HL-60/S4 (cell line): ENCODE data around the gene IQSEC3.

Source experiments
- in situ Hi-C: fragments of 300-500 bp; cut with MboI; formaldehyde crosslinking; loops from 2 replicates; pipeline ENCODE4 v1.14.3; 2022; ENCODE audit warnings: low sequenced_read_pairs

IQSEC3 gene

DNA sequence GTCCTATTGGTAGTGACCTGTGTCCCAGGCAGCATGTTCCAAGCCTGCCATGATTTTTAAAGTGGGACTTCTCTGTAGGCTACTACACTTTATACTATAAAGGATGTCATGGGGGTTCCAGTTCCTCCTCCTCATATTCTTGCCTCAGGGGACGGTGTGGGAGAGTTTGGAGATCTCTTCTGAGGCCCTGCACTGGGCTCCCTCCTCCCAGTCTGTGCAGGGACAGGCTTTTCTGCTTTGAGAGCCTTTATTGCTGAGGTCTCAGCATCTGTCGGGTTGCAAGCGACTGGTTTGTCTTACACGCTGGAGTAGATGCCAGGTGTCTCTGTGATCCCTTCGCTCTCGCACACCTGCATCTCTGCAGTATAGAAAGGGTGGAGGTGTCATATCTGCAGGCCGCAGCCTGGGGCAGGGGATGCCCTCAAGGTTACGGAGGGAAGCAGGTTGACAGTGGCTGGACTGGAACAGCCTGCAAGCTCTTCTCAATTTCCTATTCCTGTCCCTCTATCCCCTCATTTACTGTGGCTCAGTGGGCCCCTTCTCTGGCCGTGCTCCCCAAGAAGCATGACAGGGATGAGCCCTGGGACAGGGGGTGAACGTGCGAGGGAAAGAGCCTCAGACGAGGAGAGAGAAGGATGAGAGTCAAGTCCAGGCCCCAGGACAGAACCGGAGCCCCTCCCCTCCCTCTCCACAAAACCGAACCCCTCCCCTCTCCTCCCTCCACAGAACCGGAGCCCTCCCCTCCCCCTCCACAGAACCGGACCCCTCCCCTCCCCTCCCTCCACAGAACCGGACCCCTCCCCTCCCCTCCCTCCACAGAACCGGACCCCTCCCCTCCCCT lies 96.1 kb downstream of the IQSEC3 start:
- in situ Hi-C loops = no loop called here

GRCh38 chr12:163406-163986 lies 96.9 kb downstream of the IQSEC3 start:
- in situ Hi-C loops = no loop called here

DNA sequence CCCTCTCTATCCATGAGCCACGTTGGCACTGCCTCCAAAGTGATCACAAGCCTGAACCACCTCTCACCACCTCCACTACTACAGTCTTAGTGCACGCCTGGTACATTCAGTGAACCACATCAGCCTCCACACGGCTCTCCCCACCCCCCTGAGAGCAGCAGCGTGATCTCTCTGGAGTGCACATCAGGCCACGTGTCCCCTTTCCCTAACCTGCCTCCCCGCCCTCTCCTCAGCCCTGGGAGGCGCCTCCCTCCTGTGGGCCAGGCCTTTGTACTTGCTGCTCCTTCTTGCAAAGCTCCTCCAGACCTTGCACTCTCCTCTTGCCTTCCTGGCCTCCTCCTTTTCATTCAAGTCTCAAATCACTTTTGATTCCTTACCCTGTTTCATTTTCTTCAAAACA lies 97.6 kb downstream of the IQSEC3 start:
- in situ Hi-C loops = no loop called here

- in situ Hi-C loops = no loop called here
Observed at GRCh38 chr12:165862-166368, 99.3 kb downstream of the IQSEC3 start.

DNA sequence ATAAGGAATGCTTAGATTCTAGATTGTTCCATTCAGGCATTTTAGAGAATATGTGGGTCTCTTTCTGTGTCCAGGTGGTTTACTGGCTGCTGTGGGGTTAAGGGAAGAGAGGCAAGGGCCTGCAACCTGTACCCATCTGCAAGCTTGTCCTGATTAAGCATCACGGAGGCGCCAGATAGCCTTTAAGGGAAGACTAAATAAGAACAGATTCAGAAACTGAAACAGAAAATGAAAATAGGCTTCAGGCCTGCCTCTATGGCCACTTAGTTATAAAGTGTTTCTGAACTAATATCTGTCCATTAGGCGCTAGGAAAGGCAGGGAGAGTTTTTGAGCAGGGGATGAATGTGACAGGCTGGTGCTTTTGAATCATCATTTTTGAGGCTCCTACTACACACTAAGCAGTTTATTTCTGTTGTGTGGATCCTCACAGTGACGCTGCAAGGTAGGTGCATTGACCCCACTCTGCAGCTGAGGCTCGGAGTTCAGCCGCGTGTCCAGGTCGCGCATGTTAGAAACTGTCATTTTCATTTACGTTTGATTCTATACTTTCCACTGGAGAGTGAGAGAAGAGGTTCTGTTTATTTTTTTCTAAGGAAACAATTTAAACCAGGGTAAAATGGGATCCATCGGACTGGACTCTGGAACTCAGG lies 100.0 kb downstream of the IQSEC3 start:
- in situ Hi-C loops = no loop called here

DNA sequence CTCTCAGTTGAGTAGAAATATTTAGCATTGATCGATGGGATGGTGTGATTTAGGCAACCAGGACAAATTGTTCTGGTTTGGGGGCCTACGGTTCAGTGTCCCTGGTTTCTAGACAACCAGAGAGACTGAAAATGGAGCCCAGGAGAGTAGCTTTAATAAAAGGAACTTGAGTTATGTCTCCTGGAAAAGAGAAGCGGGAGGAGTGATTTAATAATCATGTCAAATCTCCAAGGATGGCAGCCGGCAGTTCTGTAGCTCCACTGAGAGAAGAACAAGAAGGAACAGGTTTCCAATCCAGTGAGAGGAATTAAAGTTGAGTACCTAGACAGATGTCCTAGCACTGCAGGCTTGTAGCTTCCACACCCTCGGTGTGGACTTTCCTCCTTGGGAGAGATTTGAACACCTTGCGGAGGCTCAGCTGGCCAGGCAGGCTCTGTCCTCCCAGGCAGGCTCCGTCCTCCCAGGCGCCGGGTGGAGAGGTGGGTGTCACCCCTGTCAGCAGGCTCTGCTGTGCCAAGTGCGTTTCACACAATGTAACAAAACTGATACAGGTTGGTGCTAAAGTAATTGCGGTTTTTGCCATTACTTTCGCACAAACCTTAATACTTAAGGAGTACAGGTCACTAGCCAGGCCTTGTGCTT lies 101.5 kb downstream of the IQSEC3 start:
- in situ Hi-C loops = no loop called here

DNA sequence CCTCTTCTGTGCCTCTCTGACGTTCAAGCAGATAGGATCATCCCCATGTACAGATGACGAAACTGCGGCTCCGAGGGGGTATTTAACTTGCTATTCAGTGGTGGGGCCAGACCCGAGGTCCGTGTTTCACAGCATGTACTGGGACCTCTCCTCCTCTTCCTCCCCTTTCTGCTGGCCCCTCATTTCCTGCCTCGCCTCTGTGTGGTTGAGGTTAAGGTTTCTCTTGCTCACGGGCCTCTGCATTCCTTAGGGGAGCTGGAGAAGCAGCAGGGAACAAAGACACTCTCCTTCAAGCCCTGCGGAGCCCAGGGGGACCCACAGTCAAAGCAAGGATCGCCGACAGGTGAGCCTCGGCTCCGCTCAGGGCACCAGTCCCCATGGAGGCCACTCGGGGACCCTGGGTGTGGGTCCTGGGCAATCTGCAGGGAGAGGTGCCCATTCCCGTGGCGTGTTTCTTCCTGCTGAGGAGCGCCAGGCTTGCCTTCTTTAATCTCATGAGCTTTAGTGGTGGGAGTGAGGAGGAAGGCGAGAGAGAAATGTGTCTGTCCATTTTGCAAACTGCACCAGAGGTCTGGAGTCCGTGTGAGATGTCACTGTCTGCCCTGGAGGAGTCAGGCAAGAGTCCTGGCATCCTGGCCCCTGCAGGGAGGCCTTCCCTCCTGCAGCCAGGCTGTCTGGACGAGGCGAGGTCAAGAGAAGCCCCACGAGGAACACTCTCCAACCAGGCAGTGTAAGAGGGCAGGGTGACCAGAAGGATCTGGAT lies 102.4 kb downstream of the IQSEC3 start:
- in situ Hi-C loops = no loop called here

DNA sequence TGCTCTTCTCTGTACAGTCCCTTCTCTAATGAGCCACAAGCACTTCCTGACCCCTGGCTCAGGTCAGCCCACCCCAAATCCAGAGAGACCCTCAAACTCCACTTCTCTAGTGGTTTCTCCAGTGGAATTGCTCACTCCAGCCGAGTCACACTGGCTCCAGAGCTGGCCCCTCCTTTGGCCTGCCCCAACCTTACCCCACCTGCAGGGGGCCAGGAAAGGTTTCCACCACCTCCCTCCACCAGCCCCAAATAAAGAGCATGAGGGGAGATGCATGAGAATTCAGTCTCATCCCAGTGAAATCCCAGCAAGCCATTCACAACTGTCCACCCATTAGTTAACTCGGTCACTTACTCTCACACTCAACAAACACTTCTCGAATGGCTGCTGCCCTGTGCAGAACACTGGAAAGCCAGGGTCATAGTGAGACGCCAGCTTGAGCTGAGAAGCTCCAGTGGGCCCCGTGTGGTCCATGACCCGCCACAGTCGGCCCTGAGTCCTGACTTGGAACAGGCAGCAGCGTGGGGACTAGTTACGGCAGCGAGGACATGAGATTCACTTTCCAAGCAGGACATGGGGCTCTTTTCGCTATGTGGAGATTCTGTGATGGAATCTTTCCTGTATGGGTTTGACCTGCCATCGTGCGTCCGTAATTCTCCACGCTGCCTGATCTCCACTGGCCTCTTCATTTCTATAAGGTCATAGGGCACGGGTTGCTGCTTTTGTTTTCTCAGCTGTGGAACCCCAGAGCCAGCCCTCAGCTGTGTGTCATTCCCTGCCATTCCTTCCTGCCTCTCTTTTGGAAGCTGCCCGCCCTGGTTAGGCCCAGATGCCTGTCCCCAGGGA lies 103.2 kb downstream of the IQSEC3 start:
- in situ Hi-C loops = no loop called here

DNA sequence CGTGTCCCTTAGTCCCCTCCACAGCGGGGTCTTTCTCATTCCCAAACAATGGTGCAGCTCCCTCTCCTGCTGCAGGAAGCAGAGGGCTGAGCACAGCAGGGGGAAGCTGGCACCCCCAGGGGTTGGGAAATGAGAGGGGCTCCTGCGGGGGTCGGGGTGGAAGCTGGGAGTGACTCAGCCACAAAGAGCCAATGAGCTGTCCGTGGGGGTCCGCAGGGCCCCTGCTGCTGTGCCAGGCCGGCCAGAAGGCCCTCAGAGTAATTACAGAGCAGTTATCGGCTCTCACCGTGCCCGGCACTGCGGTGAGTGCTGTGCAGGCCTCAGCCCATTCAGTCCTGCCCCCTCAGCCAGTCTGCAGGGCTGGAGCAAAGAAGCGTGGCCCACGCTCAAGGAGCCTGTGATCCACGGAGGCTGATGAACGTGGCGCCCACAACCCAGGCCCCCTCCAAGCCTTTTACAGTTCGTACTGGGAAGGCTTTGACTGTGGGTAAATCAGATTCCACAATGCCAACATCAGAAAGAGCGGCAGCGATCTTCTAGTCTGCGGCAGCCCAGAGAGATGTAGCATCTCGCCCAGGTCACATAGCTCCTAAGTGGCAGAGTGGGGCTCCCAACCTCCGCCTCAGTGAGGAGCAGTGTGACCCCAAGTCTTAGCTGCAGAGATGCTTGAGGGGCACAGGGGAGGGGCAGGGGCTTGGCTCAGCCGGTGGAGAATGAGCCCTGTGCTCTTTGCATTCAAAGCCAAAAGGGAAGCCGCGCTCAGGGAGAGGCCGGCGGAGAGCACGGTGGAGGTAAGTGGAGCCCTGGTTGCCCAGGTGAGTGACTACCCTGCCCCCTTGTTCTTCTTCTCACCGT lies 104.0 kb downstream of the IQSEC3 start:
- in situ Hi-C loops = no loop called here

- in situ Hi-C loops = no loop called here
Observed at GRCh38 chr12:171276-171675, 104.7 kb downstream of the IQSEC3 start.

DNA sequence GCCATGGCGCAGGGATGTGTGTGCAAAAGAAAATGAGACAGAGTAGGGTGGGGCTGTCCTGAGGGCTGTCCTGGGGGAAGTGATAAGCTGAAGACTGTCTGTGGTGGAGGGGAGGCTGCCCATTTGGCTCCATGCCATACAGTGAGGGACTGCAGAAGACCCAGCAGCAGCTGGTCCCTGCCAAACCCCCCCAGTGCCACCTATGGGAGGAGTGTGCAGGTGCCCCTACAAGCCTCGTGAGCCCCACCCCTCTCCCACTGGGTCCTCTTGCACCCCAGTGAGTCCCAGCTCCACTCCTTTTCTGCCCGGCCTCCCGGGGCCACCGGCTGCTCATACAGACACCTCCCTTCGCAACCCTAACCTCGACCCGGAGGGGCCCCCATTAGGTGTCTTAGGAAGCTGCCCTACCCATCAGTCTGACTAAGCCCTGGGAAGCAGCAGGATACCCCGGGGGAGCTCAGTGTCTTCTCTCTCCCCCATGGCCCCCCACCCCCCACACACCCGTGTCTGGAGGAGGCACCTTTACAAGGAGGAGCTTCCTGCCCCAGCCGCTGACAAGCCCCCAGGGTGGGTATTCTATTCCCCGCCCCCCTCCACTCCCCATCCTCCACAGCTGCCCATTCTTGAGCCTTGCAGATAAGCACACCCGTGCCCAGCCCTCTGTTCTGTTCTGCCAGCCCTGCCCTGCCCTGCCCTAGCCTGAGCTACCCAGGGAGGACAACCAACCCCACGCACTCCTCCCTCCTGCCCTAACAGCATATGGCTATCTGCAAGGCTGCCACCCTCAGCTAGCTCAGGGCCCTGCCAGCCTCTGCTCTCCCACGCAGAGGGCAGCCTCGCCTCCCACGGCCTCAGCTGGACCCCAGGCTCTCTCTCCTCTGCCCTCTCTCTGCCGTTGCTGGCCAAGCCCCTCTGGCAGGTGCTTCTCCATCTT lies 105.4 kb downstream of the IQSEC3 start:
- in situ Hi-C loops = no loop called here

DNA sequence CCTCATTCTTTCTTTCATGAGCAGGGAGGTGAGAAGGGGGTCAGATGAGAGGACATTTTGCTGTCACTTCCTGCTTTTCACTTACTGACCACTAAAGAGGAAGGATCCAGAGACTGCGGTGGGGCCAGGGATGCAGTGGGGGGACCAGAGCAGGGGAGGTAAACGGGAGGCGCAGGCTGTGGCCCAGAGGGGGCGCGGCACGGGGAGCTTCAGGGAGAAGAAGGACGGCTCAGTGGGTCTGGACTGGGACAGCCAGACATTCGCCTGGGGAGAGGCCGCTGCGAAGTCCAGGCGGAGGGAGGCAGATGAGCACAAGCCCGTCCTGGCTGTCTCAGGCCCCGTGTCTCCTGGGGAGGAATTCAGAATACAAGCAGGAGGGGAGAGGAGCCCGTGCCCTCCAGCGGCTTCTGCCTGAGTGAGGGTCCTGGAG lies 106.2 kb downstream of the IQSEC3 start:
- in situ Hi-C loops = no loop called here

GRCh38 chr12:174124-174523 lies 107.6 kb downstream of the IQSEC3 start:
- in situ Hi-C loops = no loop called here

DNA sequence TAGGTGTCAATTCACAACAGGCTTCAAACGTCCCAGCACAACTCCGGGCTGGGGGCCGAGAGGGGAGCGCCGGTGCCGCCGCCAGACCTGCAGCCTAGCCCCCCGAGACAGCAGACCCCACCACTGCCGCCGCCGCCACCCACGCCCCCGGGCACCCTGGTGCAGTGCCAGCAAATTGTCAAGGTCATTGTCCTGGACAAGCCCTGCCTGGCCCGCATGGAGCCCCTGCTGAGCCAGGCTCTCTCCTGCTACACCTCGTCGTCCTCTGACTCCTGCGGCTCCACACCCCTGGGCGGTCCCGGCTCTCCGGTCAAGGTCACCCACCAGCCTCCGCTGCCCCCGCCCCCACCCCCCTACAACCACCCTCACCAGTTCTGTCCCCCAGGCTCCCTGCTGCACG lies 108.0 kb downstream of the IQSEC3 start:
- in situ Hi-C loops = no loop called here

- in situ Hi-C loops = no loop called here
Observed at GRCh38 chr12:175250-175649, 108.7 kb downstream of the IQSEC3 start.

DNA sequence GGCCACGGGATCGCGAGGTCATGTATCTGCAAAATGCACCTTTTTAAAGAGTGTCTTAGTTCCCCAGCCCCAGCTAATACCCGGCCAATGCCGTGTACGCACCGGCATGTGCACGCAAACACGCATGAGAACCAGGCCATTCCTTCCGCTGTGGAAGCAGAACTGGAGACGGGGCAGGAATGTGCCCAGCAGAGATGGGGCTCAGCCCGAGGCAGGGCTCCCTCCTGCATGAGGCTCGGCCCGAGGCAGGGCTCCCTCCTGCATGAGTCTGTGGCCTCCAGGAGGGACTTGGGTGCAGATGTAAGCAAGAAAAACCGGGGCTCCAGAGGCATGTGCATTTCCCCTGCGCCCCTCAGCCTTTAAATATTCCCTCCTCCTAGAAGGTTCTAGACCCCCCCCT lies 109.2 kb downstream of the IQSEC3 start:
- in situ Hi-C loops = no loop called here

DNA sequence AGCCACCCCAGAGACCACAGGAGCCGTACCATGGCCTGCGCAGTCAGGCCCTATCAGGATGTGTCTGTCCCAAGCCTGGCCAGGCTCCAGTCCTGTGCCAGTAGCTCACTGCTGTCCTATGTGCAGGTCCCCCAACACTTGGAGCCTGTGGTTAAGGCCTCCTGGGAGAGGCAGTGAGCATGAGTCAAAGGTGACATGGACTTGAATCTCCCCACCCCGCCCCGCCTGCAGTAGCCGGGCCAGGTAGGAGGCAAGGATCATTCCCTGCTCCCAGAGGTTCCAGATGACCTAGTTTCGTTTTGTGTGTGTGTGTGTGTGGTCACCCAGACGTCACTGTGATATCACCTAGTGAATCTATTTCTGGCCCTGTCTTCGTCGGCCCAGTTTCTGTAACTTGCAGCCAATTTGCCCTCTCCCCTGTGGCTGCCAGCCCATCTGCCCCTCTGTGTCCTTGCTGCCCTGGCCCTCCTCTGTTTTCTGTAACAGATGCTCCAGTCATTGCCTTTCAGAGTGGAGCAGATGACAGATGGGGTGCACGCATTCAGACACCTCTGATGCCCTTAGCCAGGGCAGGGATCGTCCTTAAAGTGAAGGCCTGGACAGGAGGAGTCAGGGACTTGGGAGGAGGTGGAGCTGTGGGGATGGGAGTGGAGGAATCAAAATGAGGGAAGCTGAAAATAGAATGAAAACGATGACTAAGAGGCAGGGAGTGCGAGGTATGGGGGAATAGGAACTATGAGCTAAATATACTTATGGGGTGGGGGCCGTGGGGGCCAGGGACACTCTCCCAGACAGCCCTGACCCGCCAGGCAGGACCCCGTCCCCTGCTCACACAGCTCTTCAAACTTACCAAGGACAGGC lies 110.0 kb downstream of the IQSEC3 start:
- in situ Hi-C loops = no loop called here
